CD4-positive, alpha-beta T cell (primary cell): Measurements from ENCODE around the gene PMCH. TPM values are rescaled to one million over a fixed set of nuclear protein-coding genes. Genes with fewer than 3 reads are reported as not detected.

Experiments
- ATAC-seq: fragments of 200-7000 bp; cut with Tn5 transposase; one replicate; pipeline ENCODE4 v1.10.0; 2022; ENCODE audit warnings: mild to moderate bottlenecking; ENCODE audit not compliant: poor library complexity
- CTCF ChIA-PET: fragments of 350-600 bp; sonication (Branson Sonifier 250); formaldehyde crosslinking; loops from one replicate; lab custom pipeline; 2021; ENCODE audit warnings: antibody characterized with exemption, inconsistent platforms; lab: Charles Lee
- POLR2A ChIA-PET: fragments of 350-600 bp; sonication (Branson Sonifier 250); formaldehyde crosslinking; loops from one replicate; lab custom pipeline; 2021; ENCODE audit warnings: antibody characterized with exemption, inconsistent platforms; lab: Charles Lee
- DNase-seq, 14 experiments: peaks; one replicate each; pipeline ENCODE4 v3.0.0-alpha.2; 2013 to 2020; ENCODE audit warnings: mixed read lengths in 2 of 14
- H3K27ac ChIP-seq, 2 donors: one replicate each; pipeline versions ENCODE4 v1.5.1 to v1.7.0; 2013; ENCODE audit warnings: low read length in 2 of 2, low read depth in 1 of 2, mild to moderate bottlenecking in 1 of 2
- H3K27me3 ChIP-seq, 2 experiments: 1 replicate in 1 of 2; 2 replicates in 1 of 2; pipeline versions ENCODE4 v1.6.1 to v1.7.0; 2013; ENCODE audit warnings: low read length in 2 of 2, control low read depth in 1 of 2, mild to moderate bottlenecking in 1 of 2, moderate library complexity in 1 of 2; ENCODE audit not compliant: insufficient read depth in 2 of 2, control insufficient read depth in 1 of 2
- H3K36me3 ChIP-seq: one replicate; pipeline ENCODE4 v1.6.1; 2013; ENCODE audit warnings: low read length, control low read depth; ENCODE audit not compliant: insufficient read depth
- H3K4me1 ChIP-seq: one replicate; pipeline ENCODE4 v1.6.1; 2013; ENCODE audit warnings: low read length, control low read depth; ENCODE audit not compliant: insufficient read depth
- H3K4me3 ChIP-seq: one replicate; pipeline ENCODE4 v1.5.1; 2013; ENCODE audit warnings: mild to moderate bottlenecking, low read length, moderate library complexity
- H3K9me3 ChIP-seq, 2 experiments: 1 replicate in 1 of 2; 2 replicates in 1 of 2; pipeline versions ENCODE4 v1.6.1 to v1.7.0; 2013; ENCODE audit warnings: low read length in 2 of 2, mild to moderate bottlenecking in 2 of 2, control low read depth in 1 of 2, moderate library complexity in 1 of 2; ENCODE audit not compliant: control insufficient read depth in 1 of 2, insufficient read depth in 1 of 2
- H3K27ac Mint-ChIP-seq: one replicate; pipeline ENCODE4 v1.8.0; 2020; ENCODE audit warnings: mixed read lengths
- H3K27me3 Mint-ChIP-seq: one replicate; pipeline ENCODE4 v1.8.0; 2021; ENCODE audit warnings: mixed read lengths
- H3K36me3 Mint-ChIP-seq: one replicate; pipeline ENCODE4 v1.8.0; 2021; ENCODE audit warnings: low read depth, mixed read lengths
- H3K4me1 Mint-ChIP-seq: one replicate; pipeline ENCODE4 v1.8.0; 2021; ENCODE audit warnings: low read depth, mixed read lengths
- H3K4me3 Mint-ChIP-seq: one replicate; pipeline ENCODE4 v1.8.0; 2020; ENCODE audit warnings: mild to moderate bottlenecking, mixed read lengths
- H3K9me3 Mint-ChIP-seq: one replicate; pipeline ENCODE4 v1.8.0; 2020; ENCODE audit warnings: mixed read lengths
- intact Hi-C, 2 experiments: fragments of 100-400 bp; cut with DNase I in 1 of 2; cut with micrococcal nuclease in 1 of 2; formaldehyde crosslinking; loops; one replicate each; pipeline versions ENCODE4 v1.15.1 to v1.9.0; 2023 to 2025; cut with DNase I, micrococcal nuclease
- total RNA-seq, 174 experiments: library from RNA in 2 of 174; stranded (reverse) in 2 of 174; gene quantifications; one replicate each; pipeline ENCODE4 v1.2.3 and lab custom pipeline; 2021 to 2026
- TF ChIP-seq, protein P1 (sequence below): fragments of 200-600 bp; IDR thresholded peaks from one replicate; pipeline ENCODE4 v1.8.0; 2022; ENCODE audit warnings: antibody characterized with exemption, mild to moderate bottlenecking

The PMCH gene
- total RNA-seq, 2 experiments from 2014 or later = not detected

DNA sequence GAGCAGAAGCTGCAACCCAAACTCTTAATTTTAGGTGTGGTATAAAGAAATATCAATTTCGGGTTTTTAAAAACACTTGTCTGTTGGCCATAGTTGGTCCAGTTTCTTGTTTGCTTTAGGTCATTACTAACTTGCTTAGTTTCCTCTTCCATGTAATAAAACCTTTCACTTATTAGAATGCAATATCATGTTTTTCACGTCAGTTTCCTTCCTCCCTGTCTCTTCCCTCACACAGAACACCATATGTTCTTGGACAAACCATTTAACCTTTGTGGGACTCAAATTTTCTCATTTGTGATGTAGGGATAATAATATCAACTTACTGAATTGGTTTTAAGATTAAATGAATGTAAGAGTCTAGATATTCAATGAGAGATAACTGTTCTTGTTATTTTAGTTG lies 22.9 kb downstream of the PMCH start:
- no peak overlapping the region for H3K4me3 Mint-ChIP-seq
- no peaks in the 10 kb centered on the region for H3K27me3 Mint-ChIP-seq
- H3K36me3 Mint-ChIP-seq = no peaks in the 10 kb centered on the region
- TF ChIP-seq, protein P1, sequence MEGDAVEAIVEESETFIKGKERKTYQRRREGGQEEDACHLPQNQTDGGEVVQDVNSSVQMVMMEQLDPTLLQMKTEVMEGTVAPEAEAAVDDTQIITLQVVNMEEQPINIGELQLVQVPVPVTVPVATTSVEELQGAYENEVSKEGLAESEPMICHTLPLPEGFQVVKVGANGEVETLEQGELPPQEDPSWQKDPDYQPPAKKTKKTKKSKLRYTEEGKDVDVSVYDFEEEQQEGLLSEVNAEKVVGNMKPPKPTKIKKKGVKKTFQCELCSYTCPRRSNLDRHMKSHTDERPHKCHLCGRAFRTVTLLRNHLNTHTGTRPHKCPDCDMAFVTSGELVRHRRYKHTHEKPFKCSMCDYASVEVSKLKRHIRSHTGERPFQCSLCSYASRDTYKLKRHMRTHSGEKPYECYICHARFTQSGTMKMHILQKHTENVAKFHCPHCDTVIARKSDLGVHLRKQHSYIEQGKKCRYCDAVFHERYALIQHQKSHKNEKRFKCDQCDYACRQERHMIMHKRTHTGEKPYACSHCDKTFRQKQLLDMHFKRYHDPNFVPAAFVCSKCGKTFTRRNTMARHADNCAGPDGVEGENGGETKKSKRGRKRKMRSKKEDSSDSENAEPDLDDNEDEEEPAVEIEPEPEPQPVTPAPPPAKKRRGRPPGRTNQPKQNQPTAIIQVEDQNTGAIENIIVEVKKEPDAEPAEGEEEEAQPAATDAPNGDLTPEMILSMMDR = no peak
- ChIA-PET CTCF (interaction anchor here (0.8 to 1.2 kb wide), 2 partner anchors 15 to 39 kb away, joined by 3 read pairs; no protein-coding TSS in a partner anchor), POLR2A (no interaction called here)
- no peak overlapping the region for H3K4me3 ChIP-seq
- no peaks in the 10 kb centered on the region for H3K9me3 Mint-ChIP-seq
- H3K36me3 ChIP-seq = no peaks in the 10 kb centered on the region
- intact Hi-C loops = no loop called here
- H3K27me3 ChIP-seq = no peaks in the 10 kb centered on the region
- no peaks in the 10 kb centered on the region for H3K9me3 ChIP-seq
- H3K4me1 Mint-ChIP-seq = no peaks in the 10 kb centered on the region
- ATAC-seq (no peak), DNase-seq (no peak)
- no peak overlapping the region for H3K27ac Mint-ChIP-seq
- H3K27ac ChIP-seq = no peak overlapping the region
- no peaks in the 10 kb centered on the region for H3K4me1 ChIP-seq

DNA sequence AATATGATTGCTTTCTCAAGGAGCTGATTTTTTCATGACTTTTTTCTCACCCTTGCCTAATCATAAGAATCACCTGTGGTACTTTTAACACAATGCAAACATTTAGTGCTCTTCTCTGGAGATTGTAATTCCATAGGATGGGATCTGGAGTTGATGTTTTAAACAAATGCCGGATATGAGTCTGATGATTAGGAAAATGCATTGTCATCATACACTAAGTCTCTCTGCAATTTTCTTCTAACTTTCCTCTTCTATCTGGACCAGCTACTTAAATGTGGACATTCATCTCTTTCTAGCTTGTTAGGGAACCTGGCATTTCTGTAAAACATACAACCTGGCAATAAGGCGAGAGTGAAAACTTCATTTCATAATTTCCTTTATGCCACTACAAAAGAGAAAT lies 23.5 kb downstream of the PMCH start:
- H3K27me3 Mint-ChIP-seq = no peaks in the 10 kb centered on the region
- H3K36me3 Mint-ChIP-seq = no peaks in the 10 kb centered on the region
- no peaks in the 10 kb centered on the region for H3K9me3 Mint-ChIP-seq
- ChIA-PET CTCF (interaction anchor here (1.4 kb wide), 1 partner anchor 9 kb away, joined by 3 read pairs; no protein-coding TSS in a partner anchor), POLR2A (no interaction called here)
- Histone ChIP-seq H3K4me3 (no peak overlapping the region), H3K9me3 (no peaks in the 10 kb centered on the region), H3K27ac (no peak overlapping the region), H3K4me1 (no peaks in the 10 kb centered on the region), H3K27me3 (no peaks in the 10 kb centered on the region), H3K36me3 (no peaks in the 10 kb centered on the region)
- intact Hi-C loops = no loop called here
- ATAC-seq (no peak), DNase-seq (no peak)
- TF ChIP-seq, protein P1 = no peak
- no peak overlapping the region for H3K4me3 Mint-ChIP-seq
- H3K4me1 Mint-ChIP-seq = no peaks in the 10 kb centered on the region
- H3K27ac Mint-ChIP-seq = no peak overlapping the region

DNA sequence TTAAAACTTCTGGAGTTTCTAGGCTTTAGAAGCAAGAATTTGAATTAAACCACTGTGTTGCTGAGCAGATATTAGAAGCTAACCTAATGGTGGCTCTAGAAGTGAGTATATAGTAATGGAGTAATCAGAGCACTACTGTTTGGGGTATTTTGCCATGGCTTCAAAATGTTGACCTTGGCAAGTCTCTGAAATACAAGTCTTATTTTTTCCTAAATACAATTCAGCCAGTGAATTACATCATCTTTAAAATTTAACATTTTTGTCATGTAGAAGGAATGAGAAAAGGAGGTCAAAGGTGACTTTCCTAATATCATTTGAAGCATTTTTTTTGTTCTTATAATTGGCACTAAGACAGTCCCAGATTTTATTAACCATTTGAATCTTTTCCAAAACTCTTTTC lies 25.2 kb downstream of the PMCH start:
- CTCF ChIA-PET = no interaction called here
- H3K4me1 ChIP-seq = no peaks in the 10 kb centered on the region

More for the DNA sequence above, 25.2 kb downstream of the PMCH start:
- Histone ChIP-seq H3K9me3 (no peaks in the 10 kb centered on the region), H3K27ac (no peak overlapping the region), H3K27me3 (no peaks in the 10 kb centered on the region), H3K36me3 (no peaks in the 10 kb centered on the region), H3K4me3 (no peak overlapping the region)
- Mint-ChIP-seq H3K9me3 (no peaks in the 10 kb centered on the region), H3K27ac (no peak overlapping the region), H3K4me1 (no peaks in the 10 kb centered on the region), H3K36me3 (no peaks in the 10 kb centered on the region), H3K4me3 (no peak overlapping the region), H3K27me3 (no peaks in the 10 kb centered on the region)
- POLR2A ChIA-PET = no interaction called here
- DNase-seq (no peak), ATAC-seq (no peak)
- TF ChIP-seq, protein P1 = no peak
- intact Hi-C loops = no loop called here
